ENCODE results near the gene HMGB2.

GRCh38 chr4:173314715-173315114 is 19.4 kb downstream of the HMGB2 start:
- TF ChIP-seq, protein P1, sequence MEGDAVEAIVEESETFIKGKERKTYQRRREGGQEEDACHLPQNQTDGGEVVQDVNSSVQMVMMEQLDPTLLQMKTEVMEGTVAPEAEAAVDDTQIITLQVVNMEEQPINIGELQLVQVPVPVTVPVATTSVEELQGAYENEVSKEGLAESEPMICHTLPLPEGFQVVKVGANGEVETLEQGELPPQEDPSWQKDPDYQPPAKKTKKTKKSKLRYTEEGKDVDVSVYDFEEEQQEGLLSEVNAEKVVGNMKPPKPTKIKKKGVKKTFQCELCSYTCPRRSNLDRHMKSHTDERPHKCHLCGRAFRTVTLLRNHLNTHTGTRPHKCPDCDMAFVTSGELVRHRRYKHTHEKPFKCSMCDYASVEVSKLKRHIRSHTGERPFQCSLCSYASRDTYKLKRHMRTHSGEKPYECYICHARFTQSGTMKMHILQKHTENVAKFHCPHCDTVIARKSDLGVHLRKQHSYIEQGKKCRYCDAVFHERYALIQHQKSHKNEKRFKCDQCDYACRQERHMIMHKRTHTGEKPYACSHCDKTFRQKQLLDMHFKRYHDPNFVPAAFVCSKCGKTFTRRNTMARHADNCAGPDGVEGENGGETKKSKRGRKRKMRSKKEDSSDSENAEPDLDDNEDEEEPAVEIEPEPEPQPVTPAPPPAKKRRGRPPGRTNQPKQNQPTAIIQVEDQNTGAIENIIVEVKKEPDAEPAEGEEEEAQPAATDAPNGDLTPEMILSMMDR (IDR thresholded peaks at IDR 0.05; ENCODE audit: insufficient read depth, low read length): no peak
- TF ChIP-seq POLR2AphosphoS5 (IDR thresholded peaks at IDR 0.05; ENCODE audit: low read depth): no peak
- no peak for TF ChIP-seq GABPA (IDR thresholded peaks at IDR 0.05; ENCODE audit: low read depth)
- TF ChIP-seq SPI1 (IDR thresholded peaks at IDR 0.05; ENCODE audit: borderline replicate concordance, low read depth): no peak
